AG04449 (cell line): ENCODE measurements around the gene GPSM3.

ENCODE experiments used
- CTCF ChIA-PET: fragments of 350-600 bp; formaldehyde crosslinking; extraction: SDS; loops from one replicate; lab custom pipeline; 2021; ENCODE audit warnings: antibody characterized with exemption; lab: Yijun Ruan, JAX
- POLR2A ChIA-PET: fragments of 400-600, 350-600 bp; formaldehyde crosslinking; extraction: SDS; loops from one replicate; lab custom pipeline; 2020; ENCODE audit warnings: antibody characterized with exemption, inconsistent platforms; lab: Yijun Ruan, JAX
- DNase-seq: peaks from one replicate; pipeline ENCODE4 v3.0.0-alpha.2; 2010; ENCODE audit warnings: low read depth, low spot score
- H3K4me3 ChIP-seq: 2 replicates; pipeline ENCODE4 v1.5.1; 2011; ENCODE audit warnings: low read depth, mild to moderate bottlenecking, control low read depth, low read length
- CTCF ChIP-seq: IDR thresholded peaks from one replicate; pipeline ENCODE4 v1.5.1; 2011; ENCODE audit warnings: mild to moderate bottlenecking, moderate library complexity, low read length, control low read depth, inconsistent platforms; ENCODE audit not compliant: insufficient read depth; ENCODE audit errors: missing control alignments

The GPSM3 gene

GRCh38 chr6:32174416-32174815 lies 18.0 kb downstream of the GPSM3 start:
- ChIA-PET POLR2A (no interaction called here), CTCF (no interaction called here)
- peak overlapping the region; percentile 97 for H3K4me3 ChIP-seq
- no peak for DNase-seq
- no peak for TF ChIP-seq CTCF

DNA sequence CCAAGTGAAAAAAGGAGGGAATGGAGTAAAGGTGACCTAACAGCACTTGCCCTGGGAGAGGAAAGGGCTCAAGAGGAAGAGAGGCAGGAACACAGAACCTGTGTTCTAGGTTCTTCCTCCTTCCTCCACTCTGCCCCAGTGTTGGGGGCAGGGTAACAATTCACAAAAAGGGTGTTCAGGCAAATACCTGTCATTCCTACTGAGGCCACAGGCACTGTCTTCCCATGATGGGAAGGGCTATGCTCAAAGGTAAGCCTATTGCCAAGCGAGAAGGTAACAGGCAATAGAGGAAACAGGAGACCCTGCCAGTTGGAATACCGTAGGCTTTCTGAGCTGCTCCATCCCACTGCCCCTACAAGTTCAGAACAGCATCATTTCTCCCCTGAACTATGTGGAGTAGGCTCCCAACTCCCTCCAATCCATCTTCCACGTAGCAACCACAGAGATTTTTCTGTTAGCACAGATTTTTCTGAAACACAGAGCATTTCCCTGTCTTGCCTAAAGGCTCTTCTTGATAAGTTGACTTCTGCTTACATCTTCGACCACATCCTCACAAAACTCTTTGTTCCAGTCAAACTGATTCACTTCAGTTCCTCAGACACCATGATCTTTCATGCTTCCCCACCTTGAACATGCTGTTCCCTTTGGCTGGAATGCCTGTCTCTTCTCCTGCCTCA lies 19.3 kb downstream of the GPSM3 start:
- no peak overlapping the region for H3K4me3 ChIP-seq
- ChIA-PET CTCF (interaction anchor here (2.0 to 2.1 kb wide), 2 partner anchors 11 to 125 kb away, joined by 4 to 7 read pairs; no protein-coding TSS in a partner anchor), POLR2A (no interaction called here)
- DNase-seq = no peak
- TF ChIP-seq CTCF = no peak

DNA sequence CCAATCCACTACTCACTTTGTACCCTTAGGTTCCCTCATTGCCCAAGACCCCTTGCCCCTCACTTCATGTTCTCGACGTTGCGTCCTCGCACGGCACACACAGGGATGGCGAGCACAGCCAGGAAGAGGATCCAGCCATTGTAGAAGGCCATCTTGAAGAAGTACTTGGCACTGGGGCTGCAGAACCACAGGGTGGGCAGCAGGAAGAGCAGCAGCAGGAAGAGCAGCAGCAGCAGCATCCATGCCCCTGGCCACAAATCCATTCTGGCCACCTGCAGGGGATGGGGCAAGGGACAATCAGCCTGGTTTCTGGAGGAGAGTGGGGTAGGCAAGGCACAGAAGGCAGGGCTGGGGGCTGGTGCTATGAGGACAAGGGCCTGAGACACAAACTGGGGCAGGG lies 21.2 kb downstream of the GPSM3 start:
- ChIA-PET POLR2A (interaction anchor here (0.6 kb wide), 1 partner anchor 25 kb away, joined by 3 read pairs; no protein-coding TSS in a partner anchor), CTCF (interaction anchor here (1.5 to 2.1 kb wide), 3 partner anchors 9 to 123 kb away, joined by 4 to 7 read pairs (median 4); no protein-coding TSS in a partner anchor)
- no peak for TF ChIP-seq CTCF
- DNase-seq = no peak
- H3K4me3 ChIP-seq = no peak overlapping the region

DNA sequence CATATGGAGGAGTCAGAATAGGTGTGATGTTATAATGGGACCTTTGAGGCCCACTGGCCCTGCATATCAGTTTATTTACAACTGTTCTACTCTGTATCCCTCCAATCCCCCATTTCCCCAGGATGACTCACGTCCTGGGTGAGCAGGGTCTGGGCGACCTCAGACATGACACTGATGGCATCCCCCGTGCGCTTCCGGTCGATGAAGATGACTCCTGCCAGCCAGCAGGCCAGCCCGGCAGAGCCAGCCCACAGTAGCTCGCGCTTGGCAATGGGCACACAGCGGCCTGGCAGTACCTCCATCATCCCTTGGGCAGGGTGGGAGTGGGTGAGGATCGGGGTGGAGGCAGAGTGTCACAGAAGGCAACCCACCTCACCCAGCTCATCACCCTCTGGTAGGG lies 22.1 kb downstream of the GPSM3 start:
- ChIA-PET CTCF (no interaction called here), POLR2A (no interaction called here)
- H3K4me3 ChIP-seq = no peak overlapping the region
- TF ChIP-seq CTCF = no peak
- DNase-seq = no peak

DNA sequence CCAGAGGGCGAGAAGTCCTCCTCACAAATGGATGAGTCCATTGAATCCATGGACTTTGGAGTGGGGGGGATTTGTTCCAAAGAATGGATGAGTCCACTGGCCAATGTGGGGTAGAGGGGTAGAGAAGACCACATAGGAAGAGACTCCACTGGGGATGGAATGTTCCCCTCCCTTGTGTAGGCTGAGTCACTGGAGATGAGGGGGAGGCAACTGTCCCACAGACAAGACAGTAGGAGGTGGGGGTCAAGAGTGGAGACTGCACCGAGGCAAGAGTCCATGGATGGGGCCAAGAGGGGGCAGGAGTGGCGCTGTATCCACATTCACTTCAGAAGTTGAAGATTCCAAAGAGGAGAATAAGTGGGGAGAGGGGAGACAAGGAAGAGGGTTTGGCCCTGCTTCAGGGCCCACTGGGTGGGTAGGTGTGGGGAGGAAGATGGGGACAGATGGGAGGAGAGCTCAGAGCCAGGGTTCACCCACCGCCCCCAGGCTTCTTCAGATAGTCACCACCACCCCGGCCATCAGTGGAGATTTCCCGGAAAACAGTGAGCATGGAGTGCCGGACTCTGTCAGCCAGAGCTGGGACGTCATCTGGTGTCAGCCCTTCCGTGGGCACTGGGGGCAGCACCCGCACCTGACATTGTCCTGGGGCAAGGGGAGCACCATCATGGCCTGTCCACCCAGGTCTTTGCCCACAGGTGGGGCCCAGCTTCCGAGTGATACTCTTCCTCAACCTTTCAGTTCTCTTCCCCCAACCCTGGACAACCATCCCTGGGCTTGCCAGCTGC lies 23.4 kb downstream of the GPSM3 start:
- DNase-seq = no peak
- ChIA-PET CTCF (interaction anchor here (0.5 to 1.0 kb wide), 3 partner anchors 50 to 1495 kb away, joined by 3 to 4 read pairs (median 3); no protein-coding TSS in a partner anchor), POLR2A (no interaction called here)
- no peak for TF ChIP-seq CTCF
- no peak overlapping the region for H3K4me3 ChIP-seq

DNA sequence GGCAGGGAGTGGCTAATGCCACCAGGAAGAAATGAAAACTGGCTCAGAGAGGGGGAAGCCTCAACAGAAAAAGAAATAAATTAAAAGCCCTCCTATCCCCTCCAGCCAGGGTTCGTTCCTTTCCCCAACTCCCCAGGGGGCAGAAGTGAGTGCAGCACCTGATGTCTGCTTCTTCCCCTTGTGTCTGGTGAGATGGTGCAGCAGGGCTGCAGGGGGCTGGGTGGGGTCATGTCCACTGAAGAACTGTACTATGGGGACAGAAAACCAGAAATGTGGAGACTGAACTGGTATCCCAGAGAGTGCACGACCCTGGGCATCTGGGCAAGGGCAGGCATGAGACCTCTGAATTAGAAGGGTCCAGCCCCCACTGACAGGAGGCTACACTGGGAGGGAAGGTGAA lies 24.1 kb downstream of the GPSM3 start:
- DNase-seq = no peak
- no peak overlapping the region for H3K4me3 ChIP-seq
- CTCF ChIA-PET = interaction anchor here (0.5 to 1.0 kb wide), 2 partner anchors 51 to 1494 kb away, joined by 3 read pairs; no protein-coding TSS in a partner anchor
- TF ChIP-seq CTCF = no peak
- POLR2A ChIA-PET = interaction anchor here (0.6 kb wide), 1 partner anchor 338 kb away, joined by 3 read pairs; no protein-coding TSS in a partner anchor
